ENCODE data around the gene ZCCHC14.

GRCh38 chr16:87387942-87388817 lies 104.6 kb downstream of the ZCCHC14 start:
- TF ChIP-seq, protein P1, sequence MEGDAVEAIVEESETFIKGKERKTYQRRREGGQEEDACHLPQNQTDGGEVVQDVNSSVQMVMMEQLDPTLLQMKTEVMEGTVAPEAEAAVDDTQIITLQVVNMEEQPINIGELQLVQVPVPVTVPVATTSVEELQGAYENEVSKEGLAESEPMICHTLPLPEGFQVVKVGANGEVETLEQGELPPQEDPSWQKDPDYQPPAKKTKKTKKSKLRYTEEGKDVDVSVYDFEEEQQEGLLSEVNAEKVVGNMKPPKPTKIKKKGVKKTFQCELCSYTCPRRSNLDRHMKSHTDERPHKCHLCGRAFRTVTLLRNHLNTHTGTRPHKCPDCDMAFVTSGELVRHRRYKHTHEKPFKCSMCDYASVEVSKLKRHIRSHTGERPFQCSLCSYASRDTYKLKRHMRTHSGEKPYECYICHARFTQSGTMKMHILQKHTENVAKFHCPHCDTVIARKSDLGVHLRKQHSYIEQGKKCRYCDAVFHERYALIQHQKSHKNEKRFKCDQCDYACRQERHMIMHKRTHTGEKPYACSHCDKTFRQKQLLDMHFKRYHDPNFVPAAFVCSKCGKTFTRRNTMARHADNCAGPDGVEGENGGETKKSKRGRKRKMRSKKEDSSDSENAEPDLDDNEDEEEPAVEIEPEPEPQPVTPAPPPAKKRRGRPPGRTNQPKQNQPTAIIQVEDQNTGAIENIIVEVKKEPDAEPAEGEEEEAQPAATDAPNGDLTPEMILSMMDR (IDR thresholded peaks at IDR 0.05; ENCODE audit: insufficient read depth, low read depth, low read length): no peak
- TF ChIP-seq EZH2 (IDR thresholded peaks at IDR 0.05; ENCODE audit: insufficient read depth, low read length): no peak
